CD4-positive, CD25-positive, alpha-beta regulatory T cell (primary cell): ENCODE data around the gene MAN2A1. TPM values are rescaled to one million over a fixed set of nuclear protein-coding genes. Genes with fewer than 3 reads are reported as not detected.

Experiments used
- ATAC-seq, 2 donors: fragments of 150-1000 bp; cut with Tn5 transposase; one replicate each; pipeline ENCODE4 v1.10.0; 2021; ENCODE audit warnings: low read depth in 2 of 2, moderate number of reproducible peaks in 2 of 2, moderate library complexity in 1 of 2
- DNase-seq, 3 donors: peaks; one replicate each; pipeline versions ENCODE4 v3.0.0 to v3.0.0-alpha.2; 2012 to 2022; ENCODE audit warnings: mixed read lengths in 1 of 3
- H3K27ac ChIP-seq: one replicate; pipeline ENCODE4 v1.7.0; 2013; ENCODE audit warnings: mild to moderate bottlenecking, low read length; ENCODE audit not compliant: insufficient read depth, poor library complexity, severe bottlenecking
- H3K27me3 ChIP-seq: one replicate; pipeline ENCODE4 v1.7.0; 2013; ENCODE audit warnings: low read length; ENCODE audit not compliant: control insufficient read depth, insufficient read depth
- H3K36me3 ChIP-seq: one replicate; pipeline ENCODE4 v1.7.0; 2013; ENCODE audit warnings: mild to moderate bottlenecking, low read length, moderate library complexity; ENCODE audit not compliant: control insufficient read depth, insufficient read depth
- H3K4me1 ChIP-seq: 2 replicates; pipeline ENCODE4 v1.7.0; 2013; ENCODE audit warnings: mild to moderate bottlenecking, low read length; ENCODE audit not compliant: insufficient read depth, control insufficient read depth, poor library complexity, severe bottlenecking
- H3K4me3 ChIP-seq: one replicate; pipeline ENCODE4 v1.7.0; 2013; ENCODE audit warnings: low read depth, mild to moderate bottlenecking, low read length, moderate library complexity
- H3K9me3 ChIP-seq, 2 experiments: 1 replicate in 1 of 2; 2 replicates in 1 of 2; pipeline ENCODE4 v1.7.0; 2013; ENCODE audit warnings: low read length in 2 of 2, mild to moderate bottlenecking in 1 of 2, moderate library complexity in 1 of 2; ENCODE audit not compliant: control insufficient read depth in 2 of 2
- H3K27ac Mint-ChIP-seq, 3 donors: one replicate each; pipeline ENCODE4 v1.8.0; 2020 to 2022; ENCODE audit warnings: mild to moderate bottlenecking in 3 of 3, mixed read lengths in 3 of 3, moderate library complexity in 2 of 3
- H3K27me3 Mint-ChIP-seq: one replicate; pipeline ENCODE4 v1.8.0; 2022; ENCODE audit warnings: mild to moderate bottlenecking, mixed read lengths
- H3K36me3 Mint-ChIP-seq: one replicate; pipeline ENCODE4 v1.8.0; 2020; ENCODE audit warnings: mixed read lengths
- H3K4me1 Mint-ChIP-seq, 4 donors: one replicate each; pipeline ENCODE4 v1.8.0; 2020 to 2022; ENCODE audit warnings: mixed read lengths in 4 of 4, mild to moderate bottlenecking in 1 of 4
- H3K4me3 Mint-ChIP-seq, 4 donors: one replicate each; pipeline ENCODE4 v1.8.0; 2020 to 2022; ENCODE audit warnings: mild to moderate bottlenecking in 4 of 4, mixed read lengths in 4 of 4, moderate library complexity in 3 of 4
- H3K9me3 Mint-ChIP-seq, 7 donors: one replicate each; pipeline ENCODE4 v1.8.0; 2020 to 2022; ENCODE audit warnings: mixed read lengths in 7 of 7, mild to moderate bottlenecking in 3 of 7, moderate library complexity in 2 of 7
- polyA plus RNA-seq, 4 donors: library from polyadenylated mRNA; unstranded; fragments of 300-500 nt; fragmentation: Illumina TruSeq; gene quantifications; one replicate each; pipeline ENCODE4 v1.2.3, GENCODE V29; 2021
- total RNA-seq: library from RNA; stranded (reverse); gene quantifications from one replicate; pipeline ENCODE4 v1.2.3, GENCODE V29; 2022

Gene MAN2A1
- total and polyA plus RNA-seq, 5 donors from 2014 or later = 20.7 to 71.5 (median 21.3) TPM

GRCh38 chr5:109901628-109901981, 211.9 kb downstream of the MAN2A1 start:
- Mint-ChIP-seq H3K27ac (no peak overlapping the region), H3K36me3 (no peaks in the 10 kb centered on the region), H3K9me3 (no peaks in the 10 kb centered on the region), H3K4me3 (no peak overlapping the region), H3K27me3 (peaks cover 5% of the 10 kb centered on the region), H3K4me1 (no peaks in the 10 kb centered on the region)
- H3K4me1 ChIP-seq = no peaks in the 10 kb centered on the region
- DNase-seq = no peak
- no peaks in the 10 kb centered on the region for H3K36me3 ChIP-seq
- H3K4me3 ChIP-seq = no peak overlapping the region
- ATAC-seq = no peak
- peaks cover 2% of the 10 kb centered on the region for H3K27me3 ChIP-seq
- H3K9me3 ChIP-seq = no peaks in the 10 kb centered on the region
- H3K27ac ChIP-seq = no peak overlapping the region

- no peaks in the 10 kb centered on the region for H3K36me3 Mint-ChIP-seq
- no peak for ATAC-seq
- no peak overlapping the region for H3K4me3 Mint-ChIP-seq
Observed at GRCh38 chr5:109903061-109903460, 213.3 kb downstream of the MAN2A1 start.

GRCh38 chr5:109905906-109906305, 216.2 kb downstream of the MAN2A1 start:
- no peak overlapping the region for H3K4me3 ChIP-seq
- Mint-ChIP-seq H3K27me3 (peaks cover 22% of the 10 kb centered on the region), H3K36me3 (no peaks in the 10 kb centered on the region), H3K4me1 (no peaks in the 10 kb centered on the region), H3K27ac (no peak overlapping the region), H3K4me3 (no peak overlapping the region), H3K9me3 (peaks cover 0 to 1% (median 0%) of the 10 kb centered on the region in 7 donors)
- H3K9me3 ChIP-seq = no peaks in the 10 kb centered on the region
- H3K27me3 ChIP-seq = no peaks in the 10 kb centered on the region
- H3K27ac ChIP-seq = no peak overlapping the region
- no peaks in the 10 kb centered on the region for H3K36me3 ChIP-seq
- ATAC-seq = no peak
- H3K4me1 ChIP-seq = no peaks in the 10 kb centered on the region
- DNase-seq = no peak

More at GRCh38 chr5:109903061-109903460, 213.3 kb downstream of the MAN2A1 start:
- Mint-ChIP-seq H3K4me1 (no peaks in the 10 kb centered on the region), H3K27me3 (peaks cover 20% of the 10 kb centered on the region), H3K9me3 (peaks cover 0 to 1% (median 0%) of the 10 kb centered on the region in 7 donors), H3K27ac (no peak overlapping the region)
- Histone ChIP-seq H3K4me3 (no peak overlapping the region), H3K4me1 (no peaks in the 10 kb centered on the region), H3K27me3 (no peaks in the 10 kb centered on the region), H3K27ac (no peak overlapping the region), H3K36me3 (no peaks in the 10 kb centered on the region), H3K9me3 (no peaks in the 10 kb centered on the region)
- DNase-seq = no peak

GRCh38 chr5:109907189-109907588, 217.5 kb downstream of the MAN2A1 start:
- Histone ChIP-seq H3K9me3 (no peaks in the 10 kb centered on the region), H3K27me3 (no peaks in the 10 kb centered on the region), H3K27ac (no peak overlapping the region), H3K36me3 (no peaks in the 10 kb centered on the region), H3K4me1 (no peaks in the 10 kb centered on the region), H3K4me3 (no peak overlapping the region)
- Mint-ChIP-seq H3K9me3 (peaks cover 0 to 1% (median 0%) of the 10 kb centered on the region in 7 donors), H3K36me3 (no peaks in the 10 kb centered on the region), H3K4me3 (no peak overlapping the region), H3K27ac (no peak overlapping the region), H3K4me1 (peaks cover 0 to under 1% (median under 1%) of the 10 kb centered on the region in 4 donors), H3K27me3 (peaks cover 17% of the 10 kb centered on the region)
- DNase-seq (no peak), ATAC-seq (no peak)

GRCh38 chr5:109907731-109908130, 218.0 kb downstream of the MAN2A1 start:
- Histone ChIP-seq H3K27me3 (no peaks in the 10 kb centered on the region), H3K9me3 (no peaks in the 10 kb centered on the region), H3K4me3 (no peak overlapping the region), H3K36me3 (no peaks in the 10 kb centered on the region), H3K4me1 (no peaks in the 10 kb centered on the region), H3K27ac (no peak overlapping the region)
- no peak overlapping the region for H3K27ac Mint-ChIP-seq
- DNase-seq = no peak
- H3K36me3 Mint-ChIP-seq = no peaks in the 10 kb centered on the region
- peaks cover 0 to 4% (median 2%) of the 10 kb centered on the region in 4 donors for H3K4me1 Mint-ChIP-seq
- no peak overlapping the region for H3K4me3 Mint-ChIP-seq
- peaks cover 0 to 1% (median 0%) of the 10 kb centered on the region in 7 donors for H3K9me3 Mint-ChIP-seq
- ATAC-seq = no peak
- peaks cover 17% of the 10 kb centered on the region for H3K27me3 Mint-ChIP-seq

GRCh38 chr5:109908366-109908765, 218.6 kb downstream of the MAN2A1 start:
- Mint-ChIP-seq H3K9me3 (peaks cover 0 to 1% (median 0%) of the 10 kb centered on the region in 7 donors), H3K4me3 (no peak overlapping the region), H3K27me3 (peaks cover 17% of the 10 kb centered on the region), H3K4me1 (peaks cover 0 to 4% (median 2%) of the 10 kb centered on the region in 4 donors), H3K27ac (no peak overlapping the region), H3K36me3 (no peaks in the 10 kb centered on the region)
- DNase-seq (no peak), ATAC-seq (no peak)
- Histone ChIP-seq H3K4me1 (no peaks in the 10 kb centered on the region), H3K4me3 (no peak overlapping the region), H3K9me3 (no peaks in the 10 kb centered on the region), H3K36me3 (no peaks in the 10 kb centered on the region), H3K27me3 (no peaks in the 10 kb centered on the region), H3K27ac (no peak overlapping the region)

GRCh38 chr5:109910874-109911273, 221.1 kb downstream of the MAN2A1 start:
- ATAC-seq (no peak), DNase-seq (no peak)
- peaks cover 17% of the 10 kb centered on the region for H3K27me3 Mint-ChIP-seq
- no peaks in the 10 kb centered on the region for H3K36me3 ChIP-seq
- no peaks in the 10 kb centered on the region for H3K9me3 ChIP-seq
- no peak overlapping the region for H3K27ac ChIP-seq
- H3K4me1 ChIP-seq = no peaks in the 10 kb centered on the region
- H3K36me3 Mint-ChIP-seq = no peaks in the 10 kb centered on the region
- peaks cover 0 to 1% (median 0%) of the 10 kb centered on the region in 7 donors for H3K9me3 Mint-ChIP-seq
- peaks cover 0 to 17% (median 3%) of the 10 kb centered on the region in 4 donors for H3K4me1 Mint-ChIP-seq
- H3K4me3 Mint-ChIP-seq = no peak overlapping the region
- H3K27ac Mint-ChIP-seq = no peak overlapping the region
- no peaks in the 10 kb centered on the region for H3K27me3 ChIP-seq
- H3K4me3 ChIP-seq = no peak overlapping the region

GRCh38 chr5:109911731-109912130, 222.0 kb downstream of the MAN2A1 start:
- H3K27me3 ChIP-seq = no peaks in the 10 kb centered on the region
- H3K4me1 ChIP-seq = no peaks in the 10 kb centered on the region
- peaks cover 0 to 1% (median 0%) of the 10 kb centered on the region in 7 donors for H3K9me3 Mint-ChIP-seq
- H3K27me3 Mint-ChIP-seq = peaks cover 15% of the 10 kb centered on the region
- ATAC-seq (no peak), DNase-seq (no peak)
- H3K27ac Mint-ChIP-seq = no peak overlapping the region
- no peaks in the 10 kb centered on the region for H3K36me3 Mint-ChIP-seq
- no peaks in the 10 kb centered on the region for H3K36me3 ChIP-seq
- H3K27ac ChIP-seq = no peak overlapping the region
- no peak overlapping the region for H3K4me3 Mint-ChIP-seq
- H3K4me3 ChIP-seq = no peak overlapping the region
- H3K9me3 ChIP-seq = no peaks in the 10 kb centered on the region
- peaks cover 0 to 17% (median 3%) of the 10 kb centered on the region in 4 donors for H3K4me1 Mint-ChIP-seq
